CD4-positive, alpha-beta memory T cell (primary cell): ENCODE data around the gene AKAP13. TPM values are rescaled to one million over a fixed set of nuclear protein-coding genes. Genes with fewer than 3 reads are reported as not detected.

Experiments used
- CTCF ChIA-PET: fragments of 350-600 bp; sonication (Branson Sonifier 250); formaldehyde crosslinking; loops from one replicate; lab custom pipeline; 2021; ENCODE audit warnings: inconsistent platforms; ENCODE audit not compliant: partially characterized antibody; lab: Charles Lee
- POLR2A ChIA-PET: fragments of 350-600 bp; sonication (Branson Sonifier 250); formaldehyde crosslinking; loops from one replicate; lab custom pipeline; 2021; ENCODE audit not compliant: partially characterized antibody; lab: Charles Lee
- DNase-seq, 5 donors: peaks; one replicate each; pipeline versions ENCODE4 v3.0.0 to v3.0.0-alpha.2; 2020 to 2022; ENCODE audit warnings: mixed read lengths in 1 of 5
- H3K27ac ChIP-seq: one replicate; pipeline ENCODE4 v1.7.0; 2013; ENCODE audit warnings: low read depth, low read length
- H3K27me3 ChIP-seq: 2 replicates; pipeline ENCODE4 v1.7.0; 2013; ENCODE audit warnings: mild to moderate bottlenecking, low read length, moderate library complexity; ENCODE audit not compliant: insufficient read depth
- H3K36me3 ChIP-seq: 2 replicates; pipeline ENCODE4 v1.7.0; 2013; ENCODE audit warnings: mild to moderate bottlenecking, low read length, moderate library complexity; ENCODE audit not compliant: insufficient read depth
- H3K4me1 ChIP-seq: 2 replicates; pipeline ENCODE4 v1.7.0; 2013; ENCODE audit warnings: mild to moderate bottlenecking, low read length, moderate library complexity; ENCODE audit not compliant: insufficient read depth
- H3K4me3 ChIP-seq, 2 donors: one replicate each; pipeline ENCODE4 v1.7.0; 2013; ENCODE audit warnings: low read length in 2 of 2, mild to moderate bottlenecking in 1 of 2
- H3K9me3 ChIP-seq, 2 donors: one replicate each; pipeline ENCODE4 v1.7.0; 2013; ENCODE audit warnings: low read length in 2 of 2, control low read depth in 1 of 2; ENCODE audit not compliant: control insufficient read depth in 1 of 2
- H3K27ac Mint-ChIP-seq, 7 donors: one replicate each; pipeline ENCODE4 v1.8.0; 2020 to 2021; ENCODE audit warnings: mixed read lengths in 7 of 7, mild to moderate bottlenecking in 6 of 7, inconsistent platforms in 3 of 7, moderate library complexity in 3 of 7
- H3K27me3 Mint-ChIP-seq, 2 donors: one replicate each; pipeline ENCODE4 v1.8.0; 2020 to 2021; ENCODE audit warnings: mixed read lengths in 2 of 2
- H3K36me3 Mint-ChIP-seq, 2 donors: one replicate each; pipeline ENCODE4 v1.8.0; 2020 to 2021; ENCODE audit warnings: mixed read lengths in 2 of 2, inconsistent platforms in 1 of 2, mild to moderate bottlenecking in 1 of 2
- H3K4me1 Mint-ChIP-seq, 4 donors: one replicate each; pipeline ENCODE4 v1.8.0; 2020 to 2021; ENCODE audit warnings: mixed read lengths in 4 of 4, mild to moderate bottlenecking in 1 of 4
- H3K4me3 Mint-ChIP-seq, 8 donors: one replicate each; pipeline ENCODE4 v1.8.0; 2020 to 2021; ENCODE audit warnings: mixed read lengths in 8 of 8, mild to moderate bottlenecking in 7 of 8, moderate library complexity in 6 of 8, inconsistent platforms in 3 of 8
- H3K9me3 Mint-ChIP-seq, 8 donors: one replicate each; pipeline ENCODE4 v1.8.0; 2020 to 2021; ENCODE audit warnings: mixed read lengths in 8 of 8, mild to moderate bottlenecking in 5 of 8, inconsistent platforms in 3 of 8, moderate library complexity in 1 of 8
- intact Hi-C: fragments of 100-400 bp; cut with micrococcal nuclease; formaldehyde crosslinking; loops from one replicate; pipeline ENCODE4 v1.15.1; 2023
- polyA plus RNA-seq, 2 donors: library from polyadenylated mRNA; unstranded; fragments of 300-500 nt; fragmentation: Illumina TruSeq; gene quantifications; one replicate each; pipeline ENCODE4 v1.2.3, GENCODE V29; 2021
- total RNA-seq, 2 experiments: library from RNA; stranded (reverse); gene quantifications; one replicate each; pipeline ENCODE4 v1.2.3, GENCODE V29; 2021

The AKAP13 gene
- total and polyA plus RNA-seq, 4 experiments from 2014 or later, result 68.7 to 319 (median 247) TPM

DNA sequence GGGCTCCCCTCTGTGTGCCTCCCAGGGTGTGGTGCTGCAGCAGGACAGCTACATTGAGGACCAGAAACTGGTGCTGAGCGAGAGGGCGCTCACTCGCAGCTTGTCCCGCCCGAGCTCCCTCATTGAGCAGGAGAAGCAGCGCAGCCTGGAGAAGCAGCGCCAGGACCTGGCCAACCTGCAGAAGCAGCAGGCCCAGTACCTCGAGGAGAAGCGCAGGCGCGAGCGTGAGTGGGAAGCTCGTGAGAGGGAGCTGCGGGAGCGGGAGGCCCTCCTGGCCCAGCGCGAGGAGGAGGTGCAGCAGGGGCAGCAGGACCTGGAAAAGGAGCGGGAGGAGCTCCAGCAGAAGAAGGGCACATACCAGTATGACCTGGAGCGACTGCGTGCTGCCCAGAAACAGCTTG is 360.6 kb downstream of the AKAP13 start:
- DNase-seq, result no peak
- Mint-ChIP-seq H3K27ac (no peak overlapping the region), H3K27me3 (no peaks in the 10 kb centered on the region), H3K4me3 (no peak overlapping the region), H3K36me3 (peaks cover 61 to 89% of the 10 kb centered on the region in 2 donors), H3K9me3 (no peaks in the 10 kb centered on the region), H3K4me1 (peaks cover 0 to 7% (median 3%) of the 10 kb centered on the region in 4 donors)
- CTCF ChIA-PET, result interaction anchor here (1.9 to 3.1 kb wide), 2 partner anchors 9 to 11 kb away, joined by 5 to 8 read pairs; no protein-coding TSS in a partner anchor
- Histone ChIP-seq H3K27me3 (no peaks in the 10 kb centered on the region), H3K4me3 (no peak overlapping the region), H3K4me1 (no peaks in the 10 kb centered on the region), H3K9me3 (no peaks in the 10 kb centered on the region), H3K36me3 (peaks cover 87% of the 10 kb centered on the region), H3K27ac (no peak overlapping the region)
- intact Hi-C loops, result no loop called here
- POLR2A ChIA-PET, result interaction anchor here (0.9 to 1.3 kb wide), 2 partner anchors 45 to 53 kb away, joined by 4 read pairs; partner anchors contain the start of gene KLHL25

DNA sequence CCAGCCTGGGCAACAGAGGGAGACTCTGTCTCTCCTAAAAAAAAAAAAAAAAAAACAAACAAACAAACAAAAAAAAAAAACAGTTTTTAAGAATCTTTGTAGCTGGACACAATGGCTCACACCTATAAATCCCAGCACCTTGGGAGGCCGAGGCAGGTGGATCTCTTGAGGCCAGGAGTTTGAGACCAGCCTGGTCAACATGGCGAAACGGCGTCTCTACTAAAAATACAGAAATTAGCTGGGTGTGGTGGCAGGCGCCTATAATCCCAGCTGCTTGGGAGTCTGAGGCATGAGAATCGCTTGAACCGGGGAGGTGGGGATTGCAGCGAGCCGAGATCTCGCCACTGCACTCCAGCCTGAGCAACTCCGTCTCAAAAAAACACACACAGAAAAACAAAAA is 361.3 kb downstream of the AKAP13 start:
- no peak overlapping the region for H3K27ac ChIP-seq
- intact Hi-C loops, result no loop called here
- ChIA-PET CTCF (interaction anchor here (0.6 to 3.1 kb wide), 4 partner anchors 10 to 138 kb away, joined by 3 to 9 read pairs (median 6); no protein-coding TSS in a partner anchor), POLR2A (interaction anchor here (0.9 to 1.3 kb wide), 2 partner anchors 44 to 53 kb away, joined by 4 read pairs; partner anchors contain the start of gene KLHL25)
- H3K36me3 ChIP-seq, result peaks cover 87% of the 10 kb centered on the region
- H3K9me3 ChIP-seq, result no peaks in the 10 kb centered on the region
- Mint-ChIP-seq H3K9me3 (no peaks in the 10 kb centered on the region), H3K36me3 (peaks cover 62 to 89% of the 10 kb centered on the region in 2 donors), H3K27ac (peak overlapping the region in 2 of 7 donors; percentile 46 to 55), H3K27me3 (no peaks in the 10 kb centered on the region), H3K4me1 (peaks cover 0 to 7% (median 3%) of the 10 kb centered on the region in 4 donors), H3K4me3 (no peak overlapping the region)
- H3K4me3 ChIP-seq, result no peak overlapping the region
- no peaks in the 10 kb centered on the region for H3K27me3 ChIP-seq
- no peaks in the 10 kb centered on the region for H3K4me1 ChIP-seq
- no peak for DNase-seq

DNA sequence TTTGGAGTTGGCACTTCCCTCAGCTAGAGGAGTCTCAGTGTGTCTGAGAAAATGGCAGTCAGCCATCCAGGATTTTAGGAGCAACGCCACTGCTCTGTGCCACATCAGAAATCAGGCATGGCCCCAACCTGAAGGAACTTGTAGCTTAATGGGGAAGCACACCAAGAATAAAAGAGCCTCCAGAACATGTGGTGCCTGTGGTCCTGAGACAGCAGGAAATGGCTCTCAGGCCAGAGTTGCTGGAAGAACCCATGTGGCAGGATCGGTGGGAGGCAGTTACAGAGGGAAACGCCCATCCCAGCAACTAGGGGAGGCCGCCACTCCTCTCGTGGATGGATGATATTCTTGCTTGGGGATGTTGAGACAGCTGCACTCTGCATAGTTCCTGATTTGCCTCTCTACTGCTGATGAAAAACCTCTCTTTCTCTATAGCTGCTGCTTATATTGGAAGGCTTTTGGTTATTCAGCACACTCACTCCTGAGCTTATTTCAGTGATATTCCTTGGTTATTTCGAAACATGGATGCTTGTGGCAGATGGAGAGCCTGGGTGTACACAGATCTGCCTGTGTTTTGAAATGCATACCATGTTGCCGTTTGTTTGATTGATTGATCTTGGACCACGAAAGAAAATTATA is 361.9 kb downstream of the AKAP13 start:
- Mint-ChIP-seq H3K27me3 (no peaks in the 10 kb centered on the region), H3K9me3 (no peaks in the 10 kb centered on the region), H3K4me1 (peaks cover 0 to 7% (median 4%) of the 10 kb centered on the region in 4 donors), H3K27ac (peak overlapping the region in 4 of 7 donors; percentile 19 to 63 (median 50)), H3K36me3 (peaks cover 66 to 90% of the 10 kb centered on the region in 2 donors), H3K4me3 (no peak overlapping the region)
- DNase-seq, result no peak
- Histone ChIP-seq H3K27ac (no peak overlapping the region), H3K36me3 (peaks cover 87% of the 10 kb centered on the region), H3K9me3 (no peaks in the 10 kb centered on the region), H3K27me3 (no peaks in the 10 kb centered on the region), H3K4me3 (no peak overlapping the region), H3K4me1 (no peaks in the 10 kb centered on the region)
- ChIA-PET POLR2A (interaction anchor here (1.3 to 1.4 kb wide), 2 partner anchors 10 to 44 kb away, joined by 4 read pairs; no protein-coding TSS in a partner anchor), CTCF (interaction anchor here (0.6 to 3.1 kb wide), 5 partner anchors 10 to 138 kb away, joined by 3 to 9 read pairs (median 5); no protein-coding TSS in a partner anchor)
- intact Hi-C loops, result no loop called here

DNA sequence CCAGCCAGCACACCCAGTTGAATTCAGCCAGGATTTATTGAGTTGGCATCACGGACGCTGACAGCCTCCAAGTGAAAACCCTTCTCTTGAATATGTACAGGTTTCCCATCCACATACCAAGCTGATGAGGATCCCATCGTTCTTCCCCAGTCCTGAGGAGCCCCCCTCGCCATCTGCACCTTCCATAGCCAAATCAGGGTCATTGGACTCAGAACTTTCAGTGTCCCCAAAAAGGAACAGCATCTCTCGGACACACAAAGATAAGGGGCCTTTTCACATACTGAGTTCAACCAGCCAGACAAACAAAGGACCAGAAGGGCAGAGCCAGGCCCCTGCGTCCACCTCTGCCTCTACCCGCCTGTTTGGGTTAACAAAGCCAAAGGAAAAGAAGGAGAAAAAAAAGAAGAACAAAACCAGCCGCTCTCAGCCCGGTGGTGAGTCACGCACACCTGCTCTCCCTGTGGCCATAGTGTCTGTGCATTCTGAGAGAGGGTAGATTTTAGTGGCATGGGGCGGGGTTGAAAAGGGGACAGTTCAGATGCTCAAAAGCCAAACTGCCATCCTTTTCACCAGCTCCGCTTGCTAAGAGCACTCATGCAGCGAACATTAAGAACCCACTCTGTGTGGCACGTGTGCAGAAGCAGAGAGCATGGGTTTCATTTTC is 363.1 kb downstream of the AKAP13 start:
- no peak overlapping the region for H3K4me3 Mint-ChIP-seq
- no peaks in the 10 kb centered on the region for H3K9me3 ChIP-seq
- CTCF ChIA-PET, result interaction anchor here (0.9 to 1.3 kb wide), 3 partner anchors 14 to 254 kb away, joined by 3 read pairs; no protein-coding TSS in a partner anchor
- peaks cover 0 to 7% (median 4%) of the 10 kb centered on the region in 4 donors for H3K4me1 Mint-ChIP-seq
- intact Hi-C loops, result no loop called here
- H3K36me3 Mint-ChIP-seq, result peaks cover 66 to 91% of the 10 kb centered on the region in 2 donors
- POLR2A ChIA-PET, result interaction anchor here (0.5 to 1.4 kb wide), 3 partner anchors 9 to 11 kb away, joined by 3 to 4 read pairs (median 3); no protein-coding TSS in a partner anchor
- no peak overlapping the region for H3K4me3 ChIP-seq
- H3K27me3 ChIP-seq, result no peaks in the 10 kb centered on the region
- H3K27ac Mint-ChIP-seq, result peak overlapping the region in 4 of 7 donors; percentile 52 to 82 (median 73)
- H3K27ac ChIP-seq, result no peak overlapping the region
- H3K4me1 ChIP-seq, result no peaks in the 10 kb centered on the region
- no peak for DNase-seq
- H3K27me3 Mint-ChIP-seq, result no peaks in the 10 kb centered on the region
- peaks cover 85% of the 10 kb centered on the region for H3K36me3 ChIP-seq
- no peaks in the 10 kb centered on the region for H3K9me3 Mint-ChIP-seq

DNA sequence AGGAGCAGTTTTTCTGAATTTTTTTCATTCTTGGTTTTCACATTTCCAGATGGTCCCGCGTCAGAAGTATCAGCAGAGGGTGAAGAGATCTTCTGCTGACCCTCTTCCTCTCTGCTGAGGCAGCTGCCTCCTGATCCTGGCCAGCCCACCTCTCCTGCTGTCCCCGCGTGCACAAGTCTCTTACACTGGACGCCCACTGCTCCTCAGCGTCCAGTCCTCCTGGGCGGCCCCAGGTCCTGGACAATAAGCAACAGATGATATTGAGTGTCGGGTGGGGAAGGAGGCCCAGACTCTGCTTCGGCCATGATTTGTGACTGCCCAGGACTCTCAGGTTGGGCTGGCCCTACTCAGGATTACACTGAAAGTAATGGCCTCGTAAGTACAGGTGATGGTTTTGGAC is 364.2 kb downstream of the AKAP13 start:
- Histone ChIP-seq H3K4me3 (no peak overlapping the region), H3K9me3 (no peaks in the 10 kb centered on the region), H3K27me3 (no peaks in the 10 kb centered on the region), H3K4me1 (no peaks in the 10 kb centered on the region), H3K36me3 (peaks cover 85% of the 10 kb centered on the region), H3K27ac (no peak overlapping the region)
- CTCF ChIA-PET, result interaction anchor here (0.9 to 1.1 kb wide), 2 partner anchors 15 to 16 kb away, joined by 3 read pairs; no protein-coding TSS in a partner anchor
- H3K4me1 Mint-ChIP-seq, result peaks cover 3 to 7% (median 6%) of the 10 kb centered on the region in 4 donors
- DNase-seq, result no peak
- peaks cover 59 to 94% of the 10 kb centered on the region in 2 donors for H3K36me3 Mint-ChIP-seq
- peak overlapping the region in 1 of 7 donors; percentile 22 for H3K27ac Mint-ChIP-seq
- POLR2A ChIA-PET, result no interaction called here
- no peak overlapping the region for H3K4me3 Mint-ChIP-seq
- H3K9me3 Mint-ChIP-seq, result no peaks in the 10 kb centered on the region
- intact Hi-C loops, result no loop called here
- no peaks in the 10 kb centered on the region for H3K27me3 Mint-ChIP-seq

DNA sequence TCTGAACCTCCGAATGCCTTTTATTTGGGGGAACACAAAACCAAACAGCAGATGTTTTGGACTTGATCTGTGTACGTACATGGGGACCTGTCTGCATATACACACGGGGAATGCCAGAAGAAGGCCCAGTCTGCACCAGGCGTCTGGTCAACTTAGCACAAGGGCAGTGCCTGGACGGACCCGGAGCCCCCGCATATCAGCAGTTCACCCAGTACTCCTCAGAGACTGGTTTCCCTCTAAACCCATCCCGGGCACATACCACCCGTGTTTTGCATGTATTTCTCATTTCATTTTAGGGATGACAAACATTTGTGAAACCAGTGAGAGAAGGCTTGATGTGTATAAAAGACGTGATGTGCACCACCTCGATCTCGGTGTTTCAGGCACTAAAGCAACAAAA is 364.6 kb downstream of the AKAP13 start:
- Histone ChIP-seq H3K27me3 (no peaks in the 10 kb centered on the region), H3K36me3 (peaks cover 81% of the 10 kb centered on the region), H3K27ac (no peak overlapping the region), H3K4me1 (no peaks in the 10 kb centered on the region), H3K4me3 (no peak overlapping the region), H3K9me3 (no peaks in the 10 kb centered on the region)
- H3K4me1 Mint-ChIP-seq, result peaks cover 3 to 8% (median 6%) of the 10 kb centered on the region in 4 donors
- POLR2A ChIA-PET, result no interaction called here
- CTCF ChIA-PET, result no interaction called here
- no peaks in the 10 kb centered on the region for H3K27me3 Mint-ChIP-seq
- peaks cover 55 to 89% of the 10 kb centered on the region in 2 donors for H3K36me3 Mint-ChIP-seq
- H3K27ac Mint-ChIP-seq, result peak overlapping the region in 1 of 7 donors; percentile 29
- DNase-seq, result no peak
- H3K4me3 Mint-ChIP-seq, result no peak overlapping the region
- no peaks in the 10 kb centered on the region for H3K9me3 Mint-ChIP-seq
- intact Hi-C loops, result no loop called here
